Subcutaneous adipose tissue (tissue), 4 donors: Measurements from ENCODE around the gene CAST. TPM values are rescaled to one million over a fixed set of nuclear protein-coding genes. Genes with fewer than 3 reads are reported as not detected.

Experiments
- CTCF ChIP-seq: fragments of 450-650 bp; IDR thresholded peaks from one replicate; pipeline ENCODE4 v1.5.1; 2016; ENCODE audit warnings: low read depth, mild to moderate bottlenecking, control low read depth, antibody characterized with exemption, moderate library complexity
- total RNA-seq, 4 donors: library from RNA; depleted of rRNA; stranded (reverse); fragments of >200 nt; gene quantifications; one replicate each; pipeline ENCODE4 v1.1.0, GENCODE V29; 2016

Gene CAST
- total RNA-seq, 4 donors from 2014 or later: 296 to 432 (median 373) TPM

GRCh38 chr5:96712100-96712746 lies 50.0 kb downstream of the CAST start:
- no peak for TF ChIP-seq CTCF

DNA sequence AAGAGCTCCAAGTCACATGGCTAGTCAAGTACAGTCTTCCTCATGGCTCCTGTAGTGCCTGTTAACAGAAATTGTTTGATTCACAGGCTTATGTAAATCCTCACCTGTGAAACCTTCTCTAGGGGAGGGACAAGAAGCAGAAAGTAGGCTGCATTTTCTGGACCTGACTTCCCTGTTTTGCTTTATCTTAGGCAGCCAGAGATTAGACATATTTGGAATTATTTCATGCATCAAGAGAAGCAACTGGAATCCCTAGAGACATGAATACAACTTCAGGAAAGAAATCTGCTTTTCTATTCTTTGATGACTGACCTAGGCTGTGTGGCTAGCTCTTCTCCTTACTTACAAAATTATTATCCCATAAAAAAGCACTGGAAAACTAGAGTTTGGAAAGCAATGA lies 52.3 kb downstream of the CAST start:
- TF ChIP-seq CTCF: no peak

- no peak for TF ChIP-seq CTCF
These were observed 52.8 kb downstream of the CAST start for GRCh38 chr5:96714951-96715451.

DNA sequence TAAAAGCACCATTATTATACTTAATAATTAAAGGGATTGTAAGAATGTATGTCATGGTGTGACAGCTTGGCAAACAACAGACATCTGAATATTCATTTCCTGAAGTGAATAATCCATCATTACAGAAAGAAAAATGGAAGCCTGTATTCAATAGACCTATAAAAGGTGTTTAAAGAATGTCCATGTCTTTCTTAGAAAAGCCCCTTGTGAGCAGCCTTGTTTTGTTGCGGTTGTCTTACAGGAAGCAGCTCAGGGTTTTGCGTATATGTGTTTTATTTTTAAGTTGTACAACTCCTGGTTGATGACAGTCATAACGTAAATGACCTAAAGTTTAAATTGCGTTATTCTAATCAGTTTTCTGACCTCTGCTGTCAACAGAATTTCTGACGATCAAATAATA lies 53.8 kb downstream of the CAST start:
- no peak for TF ChIP-seq CTCF

- TF ChIP-seq CTCF: no peak
These were observed 54.5 kb downstream of the CAST start for GRCh38 chr5:96716716-96717115.

DNA sequence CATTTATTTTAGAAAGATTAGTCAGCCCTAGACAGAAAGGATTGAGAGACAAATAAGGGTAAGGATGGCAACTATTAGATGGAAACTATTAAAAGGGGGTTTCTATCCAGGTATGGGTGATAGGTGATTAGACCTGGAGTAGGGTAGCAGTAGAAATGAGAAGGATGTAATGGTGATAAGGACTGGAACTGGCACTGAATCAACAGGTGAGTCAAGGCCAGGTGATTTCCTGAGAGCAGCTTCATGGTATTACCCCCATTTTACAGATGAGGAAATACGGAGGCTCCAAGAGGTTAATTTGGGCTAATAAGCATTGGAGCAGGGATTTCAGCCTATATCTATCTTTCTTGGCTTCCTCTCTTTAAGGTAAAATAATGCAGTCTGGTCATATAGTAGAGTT lies 55.7 kb downstream of the CAST start:
- TF ChIP-seq CTCF: no peak

DNA sequence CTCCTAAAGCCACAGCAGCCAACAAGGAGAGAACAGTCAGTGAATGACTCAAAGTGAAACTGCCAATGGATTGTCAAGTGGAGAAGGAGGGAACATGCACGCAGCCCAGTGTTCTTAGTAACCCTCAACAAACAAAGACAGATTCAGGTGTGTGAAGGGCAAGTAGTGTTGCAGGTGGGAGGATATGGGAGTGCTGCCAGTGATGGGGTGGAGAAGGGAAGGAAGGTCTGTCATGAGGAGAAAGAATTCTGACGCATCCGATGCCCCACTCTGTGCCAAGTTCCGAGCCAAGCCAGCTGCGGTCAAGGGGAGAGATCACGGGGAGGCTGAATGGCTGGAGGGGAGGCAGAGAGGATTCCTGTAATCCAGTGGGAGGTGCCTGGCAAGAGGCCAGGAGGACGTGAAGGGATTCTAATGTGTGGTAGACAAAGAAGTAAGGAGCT lies 56.5 kb downstream of the CAST start:
- no peak for TF ChIP-seq CTCF
